HEK293T (cell line): Measurements from ENCODE around the gene TUG1.

Experiments
- CTCF ChIA-PET: fragments of 350-600 bp; formaldehyde crosslinking; extraction: SDS; loops from one replicate; lab custom pipeline; 2021; ENCODE audit warnings: antibody characterized with exemption, inconsistent platforms; lab: Yijun Ruan, JAX
- POLR2A ChIA-PET: fragments of 350-600 bp; formaldehyde crosslinking; extraction: SDS; loops from one replicate; lab custom pipeline; 2020; ENCODE audit warnings: antibody characterized with exemption, inconsistent platforms; lab: Yijun Ruan, JAX
- DNase-seq: peaks from one replicate; pipeline ENCODE4 v3.0.0; 2012; ENCODE audit warnings: mixed read lengths; ENCODE audit errors: extremely low spot score
- ARNT ChIP-seq: fragments of 450-650 bp; IDR thresholded peaks from 2 replicates; pipeline ENCODE4 v1.6.1; 2017; ENCODE audit warnings: mild to moderate bottlenecking
- BHLHE40 ChIP-seq: fragments of 450-650 bp; IDR thresholded peaks from 2 replicates; pipeline ENCODE4 v1.6.1; 2016; ENCODE audit warnings: mild to moderate bottlenecking, moderate library complexity, borderline replicate concordance
- CTBP1 ChIP-seq: fragments of 450-650 bp; IDR thresholded peaks from 2 replicates; pipeline ENCODE4 v1.6.1; 2016; ENCODE audit warnings: borderline replicate concordance
- ELF4 ChIP-seq: fragments of 450-650 bp; IDR thresholded peaks from 2 replicates; pipeline ENCODE4 v1.6.1; 2017; ENCODE audit warnings: antibody characterized with exemption
- FOXA1 ChIP-seq: fragments of 450-650 bp; IDR thresholded peaks from 2 replicates; pipeline ENCODE4 v1.6.1; 2016; ENCODE audit warnings: mild to moderate bottlenecking
- FOXK2 ChIP-seq: fragments of 450-650 bp; IDR thresholded peaks from 2 replicates; pipeline ENCODE4 v1.6.1; 2016; ENCODE audit warnings: mild to moderate bottlenecking
- FOXM1 ChIP-seq: fragments of 450-650 bp; IDR thresholded peaks from 2 replicates; pipeline ENCODE4 v1.6.1; 2017; ENCODE audit warnings: mild to moderate bottlenecking, borderline replicate concordance
- HDGF ChIP-seq: fragments of 450-650 bp; IDR thresholded peaks from 2 replicates; pipeline ENCODE4 v1.6.1; 2017; ENCODE audit warnings: antibody characterized with exemption, borderline replicate concordance
- L3MBTL2 ChIP-seq: fragments of 450-650 bp; conservative IDR thresholded peaks from 2 replicates; pipeline ENCODE4 v1.6.1; 2016; ENCODE audit warnings: mild to moderate bottlenecking
- LEF1 ChIP-seq: fragments of 450-650 bp; IDR thresholded peaks from 2 replicates; pipeline ENCODE4 v1.6.1; 2017; ENCODE audit warnings: mild to moderate bottlenecking, borderline replicate concordance
- NFRKB ChIP-seq: fragments of 450-650 bp; IDR thresholded peaks from 2 replicates; pipeline ENCODE4 v1.6.1; 2016; ENCODE audit warnings: mild to moderate bottlenecking, moderate library complexity
- SP1 ChIP-seq: fragments of 450-650 bp; IDR thresholded peaks from 2 replicates; pipeline ENCODE4 v1.6.1; 2017
- SUZ12 ChIP-seq: fragments of 450-650 bp; IDR thresholded peaks from 2 replicates; pipeline ENCODE4 v1.6.1; 2016; ENCODE audit warnings: mild to moderate bottlenecking
- TARDBP ChIP-seq: fragments of 450-650 bp; IDR thresholded peaks from 2 replicates; pipeline ENCODE4 v1.6.1; 2016
- ZNF384 ChIP-seq: fragments of 450-650 bp; IDR thresholded peaks from 2 replicates; pipeline ENCODE4 v1.6.1; 2016
- TF ChIP-seq, protein P1 (sequence below): fragments of 450-650 bp; IDR thresholded peaks from 2 replicates; pipeline ENCODE4 v1.6.1; 2016

The TUG1 gene

DNA sequence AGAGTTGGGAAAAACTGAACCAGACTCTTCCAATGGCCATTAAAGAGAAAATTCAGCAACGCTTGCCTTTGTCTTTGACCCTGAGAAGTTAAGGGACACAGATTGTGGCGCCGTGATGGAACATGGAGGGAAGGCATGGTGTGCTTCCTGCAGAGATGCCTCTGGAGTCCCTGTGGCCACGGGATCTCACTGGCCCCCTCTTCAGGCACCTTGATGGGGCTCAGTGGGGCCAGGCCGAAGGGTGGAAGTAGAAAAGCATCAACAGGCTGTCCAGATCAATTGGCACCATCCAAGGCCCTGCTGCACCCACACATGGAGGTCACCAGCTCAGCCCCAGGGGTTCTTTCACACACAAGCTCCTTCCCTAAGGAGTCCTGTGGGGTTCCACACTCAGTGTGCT lies 43.4 kb upstream of the TUG1 start:
- POLR2A ChIA-PET = no interaction called here
- no peak for TF ChIP-seq NFRKB
- no peak for TF ChIP-seq ARNT
- TF ChIP-seq, protein P1, sequence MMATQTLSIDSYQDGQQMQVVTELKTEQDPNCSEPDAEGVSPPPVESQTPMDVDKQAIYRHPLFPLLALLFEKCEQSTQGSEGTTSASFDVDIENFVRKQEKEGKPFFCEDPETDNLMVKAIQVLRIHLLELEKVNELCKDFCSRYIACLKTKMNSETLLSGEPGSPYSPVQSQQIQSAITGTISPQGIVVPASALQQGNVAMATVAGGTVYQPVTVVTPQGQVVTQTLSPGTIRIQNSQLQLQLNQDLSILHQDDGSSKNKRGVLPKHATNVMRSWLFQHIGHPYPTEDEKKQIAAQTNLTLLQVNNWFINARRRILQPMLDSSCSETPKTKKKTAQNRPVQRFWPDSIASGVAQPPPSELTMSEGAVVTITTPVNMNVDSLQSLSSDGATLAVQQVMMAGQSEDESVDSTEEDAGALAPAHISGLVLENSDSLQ = no peak
- no peak for TF ChIP-seq L3MBTL2
- TF ChIP-seq FOXA1 = no peak
- TF ChIP-seq FOXK2 = no peak
- TF ChIP-seq SP1 = no peak
- TF ChIP-seq HDGF = no peak
- no peak for TF ChIP-seq TARDBP
- TF ChIP-seq FOXM1 = no peak
- no peak for TF ChIP-seq ELF4
- TF ChIP-seq LEF1 = no peak
- TF ChIP-seq BHLHE40 = no peak
- TF ChIP-seq SUZ12 = no peak
- TF ChIP-seq CTBP1 = no peak
- TF ChIP-seq ZNF384 = no peak
- CTCF ChIA-PET = no interaction called here
- no peak for DNase-seq

DNA sequence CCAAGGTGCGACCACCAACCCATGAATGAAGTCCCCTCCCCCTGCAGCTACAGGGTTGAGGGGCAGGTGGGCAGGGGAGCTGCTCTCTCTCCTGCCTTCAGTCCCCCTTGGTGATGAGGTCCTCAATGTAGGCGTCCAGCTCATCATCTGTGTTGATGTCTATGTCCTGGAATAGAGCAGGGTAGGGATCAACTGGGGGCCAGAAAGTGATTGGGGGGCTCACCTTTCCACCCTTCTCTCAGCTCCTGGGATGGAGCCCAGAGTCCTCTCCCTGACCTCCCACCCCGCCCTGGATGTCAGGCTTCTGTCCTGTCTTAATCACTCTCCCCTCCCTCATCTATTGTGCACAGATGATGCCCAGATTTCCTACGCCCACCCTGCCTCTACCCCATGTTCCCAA lies 42.4 kb upstream of the TUG1 start:
- POLR2A ChIA-PET = no interaction called here
- CTCF ChIA-PET = no interaction called here

DNA sequence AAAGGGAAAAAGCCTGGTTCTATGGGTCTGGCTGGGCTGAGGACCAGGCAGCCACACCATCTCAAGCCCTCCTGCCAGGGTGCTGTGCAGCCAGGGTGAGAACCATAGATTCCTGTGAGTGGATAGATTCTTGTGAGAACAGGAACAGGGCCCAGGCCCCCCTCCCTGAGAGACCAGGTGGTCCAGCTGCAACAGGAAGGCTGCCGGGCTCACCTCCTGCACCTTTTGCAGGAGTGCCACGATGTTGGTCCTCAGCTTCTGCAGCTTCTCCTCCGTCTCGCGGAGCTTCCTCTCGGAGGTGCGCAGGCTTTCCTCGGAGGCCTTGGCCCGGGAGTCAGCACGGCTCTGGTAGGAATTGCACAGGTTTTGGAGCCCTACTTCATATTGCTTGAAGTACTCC lies 41.3 kb upstream of the TUG1 start:
- TF ChIP-seq BHLHE40 (no peak), HDGF (no peak), ELF4 (no peak), NFRKB (no peak), TARDBP (no peak), FOXM1 (no peak), FOXK2 (no peak), SUZ12 (no peak), L3MBTL2 (no peak), ARNT (no peak)
- ChIA-PET CTCF (no interaction called here), POLR2A (no interaction called here)
- no peak for DNase-seq

More for the DNA sequence above, 42.4 kb upstream of the TUG1 start:
- DNase-seq = no peak
- TF ChIP-seq L3MBTL2 (no peak), ELF4 (no peak), SUZ12 (no peak), NFRKB (no peak), TARDBP (no peak), FOXA1 (no peak), CTBP1 (no peak)
- TF ChIP-seq, protein P1 = no peak

DNA sequence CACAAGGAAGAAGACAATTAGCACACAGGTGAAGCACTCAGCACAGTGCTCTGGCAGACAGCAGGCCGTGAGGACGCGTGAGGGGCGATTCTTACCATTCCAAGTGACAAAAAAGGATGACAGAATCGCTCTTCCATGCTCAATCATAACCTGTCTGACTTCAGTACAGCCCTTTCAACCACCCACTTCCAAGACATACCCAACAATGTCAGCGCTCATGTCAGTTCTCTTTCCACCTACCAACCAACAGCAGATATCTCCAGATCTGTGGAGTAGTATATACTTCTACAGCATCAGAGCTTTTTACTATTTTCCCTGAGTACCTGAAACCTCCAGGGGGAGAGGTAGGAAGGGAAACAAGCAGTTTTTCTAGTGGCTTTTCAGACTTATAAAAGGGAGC lies 40.7 kb upstream of the TUG1 start:
- no peak for TF ChIP-seq HDGF
- TF ChIP-seq BHLHE40 = no peak
- no peak for TF ChIP-seq TARDBP
- TF ChIP-seq SUZ12 = no peak
- no peak for TF ChIP-seq FOXM1
- TF ChIP-seq L3MBTL2 = no peak
- TF ChIP-seq NFRKB = no peak
- TF ChIP-seq ARNT = no peak
- no peak for TF ChIP-seq FOXA1
- TF ChIP-seq, protein P1 = no peak
- no peak for TF ChIP-seq FOXK2
- no peak for TF ChIP-seq CTBP1
- no peak for TF ChIP-seq SP1
- TF ChIP-seq ELF4 = no peak
- no peak for TF ChIP-seq LEF1
- CTCF ChIA-PET = no interaction called here
- DNase-seq = no peak
- POLR2A ChIA-PET = no interaction called here

- no peak for DNase-seq
- POLR2A ChIA-PET = no interaction called here
- CTCF ChIA-PET = no interaction called here
These were observed 38.8 kb upstream of the TUG1 start for GRCh38 chr22:30930228-30930627.

More at GRCh38 chr22:30930228-30930627, 38.8 kb upstream of the TUG1 start:
- no peak for TF ChIP-seq CTBP1
- TF ChIP-seq, protein P1 = no peak
- TF ChIP-seq FOXK2 = no peak
- no peak for TF ChIP-seq ARNT
- no peak for TF ChIP-seq LEF1
- TF ChIP-seq FOXA1 = no peak
- no peak for TF ChIP-seq TARDBP
- TF ChIP-seq HDGF = no peak
- no peak for TF ChIP-seq BHLHE40
